ENCODE data around the gene FRG1. TPM values are rescaled to one million over a fixed set of nuclear protein-coding genes. Genes with fewer than 3 reads are reported as not detected.
"Not testable (repeated sequence)": the region's sequence is repeated elsewhere in the genome, so short reads cannot be mapped to it uniquely, and the experiment has no call there.

FRG1 gene
- total and polyA plus RNA-seq, 12 donors, result 21.5 to 44.7 (median 29.8) TPM

DNA sequence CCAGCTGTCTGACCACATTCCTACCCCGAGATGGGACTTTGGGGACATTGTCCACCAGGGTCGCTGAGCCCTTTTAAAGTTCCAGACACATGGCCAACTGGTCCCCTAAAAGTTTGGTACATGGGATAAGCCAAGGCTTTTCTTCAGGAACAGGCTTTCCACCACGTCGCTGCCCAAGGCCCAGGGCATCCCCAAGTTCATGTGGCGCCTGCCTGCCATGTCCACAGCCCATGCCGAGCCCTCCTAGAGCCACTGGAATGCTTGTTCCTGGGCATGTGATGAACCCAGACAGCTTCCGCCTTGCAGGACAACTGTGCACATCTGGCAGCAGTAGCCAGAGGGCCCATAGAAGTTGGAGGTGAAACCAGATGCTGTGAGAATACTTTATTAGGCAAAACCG, 41.3 kb downstream of the FRG1 start:
- peaks cover 0 to 6% (median 0%) of the 10 kb centered on the region in 7 donors for H3K27me3 ChIP-seq
- TF ChIP-seq, protein P1, sequence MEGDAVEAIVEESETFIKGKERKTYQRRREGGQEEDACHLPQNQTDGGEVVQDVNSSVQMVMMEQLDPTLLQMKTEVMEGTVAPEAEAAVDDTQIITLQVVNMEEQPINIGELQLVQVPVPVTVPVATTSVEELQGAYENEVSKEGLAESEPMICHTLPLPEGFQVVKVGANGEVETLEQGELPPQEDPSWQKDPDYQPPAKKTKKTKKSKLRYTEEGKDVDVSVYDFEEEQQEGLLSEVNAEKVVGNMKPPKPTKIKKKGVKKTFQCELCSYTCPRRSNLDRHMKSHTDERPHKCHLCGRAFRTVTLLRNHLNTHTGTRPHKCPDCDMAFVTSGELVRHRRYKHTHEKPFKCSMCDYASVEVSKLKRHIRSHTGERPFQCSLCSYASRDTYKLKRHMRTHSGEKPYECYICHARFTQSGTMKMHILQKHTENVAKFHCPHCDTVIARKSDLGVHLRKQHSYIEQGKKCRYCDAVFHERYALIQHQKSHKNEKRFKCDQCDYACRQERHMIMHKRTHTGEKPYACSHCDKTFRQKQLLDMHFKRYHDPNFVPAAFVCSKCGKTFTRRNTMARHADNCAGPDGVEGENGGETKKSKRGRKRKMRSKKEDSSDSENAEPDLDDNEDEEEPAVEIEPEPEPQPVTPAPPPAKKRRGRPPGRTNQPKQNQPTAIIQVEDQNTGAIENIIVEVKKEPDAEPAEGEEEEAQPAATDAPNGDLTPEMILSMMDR (IDR thresholded peaks at IDR 0.05), result no peak
- H3K27ac ChIP-seq, result no peak overlapping the region
- H3K9me3 ChIP-seq, result no peaks in the 10 kb centered on the region
- ATAC-seq (no peak), DNase-seq (no peak)
- no peaks in the 10 kb centered on the region for H3K4me1 ChIP-seq
- no peak overlapping the region for H3K4me3 ChIP-seq
- 83 to 87% methylated on average over 8 of the region's 8 CpGs for WGBS, 2 donors
- intact Hi-C loops (cut with DNase I), result no loop called here
- no peaks in the 10 kb centered on the region for H3K36me3 ChIP-seq

DNA sequence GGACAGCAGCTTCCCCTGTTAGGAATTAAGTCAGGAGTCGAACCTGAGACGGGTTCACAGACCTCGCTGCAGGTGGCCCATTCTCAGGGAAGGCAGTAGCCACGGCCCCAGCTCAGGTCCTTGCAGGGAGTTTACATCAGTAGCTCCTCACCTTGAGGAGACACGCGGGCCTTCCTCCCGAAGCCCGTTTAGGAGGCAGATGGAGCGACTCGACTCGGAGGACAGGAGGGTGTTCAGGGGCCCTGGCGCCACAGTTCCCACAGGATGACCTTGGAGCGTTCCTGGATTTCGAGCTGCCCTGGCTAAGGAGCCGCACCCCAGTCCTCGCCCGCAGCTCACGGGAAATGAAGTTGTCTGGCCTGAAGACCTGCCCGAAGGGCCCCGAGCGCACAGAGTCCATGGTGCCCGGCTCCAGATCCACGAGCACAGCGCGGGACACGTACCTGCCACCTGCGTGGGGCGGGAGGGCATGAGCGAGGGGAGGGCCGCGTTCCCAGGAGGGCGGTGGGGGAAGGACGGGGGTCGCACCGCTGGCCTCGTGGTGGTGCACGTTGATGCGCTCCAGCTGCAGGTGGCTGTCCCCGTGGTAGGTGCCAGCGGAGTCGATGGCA, 43.3 kb downstream of the FRG1 start:
- intact Hi-C loops (cut with DNase I); H3K27ac ChIP-seq; DNase-seq; H3K9me3 ChIP-seq; H3K4me1 ChIP-seq; ATAC-seq; H3K36me3 ChIP-seq; H3K4me3 ChIP-seq; H3K27me3 ChIP-seq: not testable (repeated sequence)
- WGBS, 2 donors, result 90 to 91% methylated on average over 19 to 35 of the region's 41 CpGs

DNA sequence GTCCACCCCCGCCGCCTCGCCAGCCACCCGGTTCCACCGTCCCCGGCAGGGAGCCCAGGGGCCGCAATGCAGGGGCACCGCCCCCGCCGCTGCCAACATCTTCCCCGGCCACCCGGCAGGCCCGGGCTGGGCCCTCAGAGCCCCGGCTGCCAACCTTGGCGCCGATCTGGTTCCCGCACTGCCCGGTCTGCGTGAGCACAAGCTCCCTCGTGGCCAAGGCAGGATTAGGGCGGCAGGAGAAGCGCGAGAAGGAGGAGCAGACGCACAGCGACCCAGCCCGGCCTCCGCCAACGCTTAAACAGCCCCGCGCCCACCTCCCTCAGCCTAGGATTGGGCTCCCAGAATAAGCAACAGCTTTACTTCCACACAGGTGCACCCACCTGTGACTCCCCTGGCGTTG, 44.0 kb downstream of the FRG1 start:
- 72 to 83% methylated on average over 5 to 29 of the region's 31 CpGs for WGBS, 2 donors
- DNase-seq; H3K9me3 ChIP-seq; H3K36me3 ChIP-seq; ATAC-seq; H3K27me3 ChIP-seq; intact Hi-C loops (cut with DNase I); H3K27ac ChIP-seq; H3K4me1 ChIP-seq; H3K4me3 ChIP-seq: not testable (repeated sequence)

DNA sequence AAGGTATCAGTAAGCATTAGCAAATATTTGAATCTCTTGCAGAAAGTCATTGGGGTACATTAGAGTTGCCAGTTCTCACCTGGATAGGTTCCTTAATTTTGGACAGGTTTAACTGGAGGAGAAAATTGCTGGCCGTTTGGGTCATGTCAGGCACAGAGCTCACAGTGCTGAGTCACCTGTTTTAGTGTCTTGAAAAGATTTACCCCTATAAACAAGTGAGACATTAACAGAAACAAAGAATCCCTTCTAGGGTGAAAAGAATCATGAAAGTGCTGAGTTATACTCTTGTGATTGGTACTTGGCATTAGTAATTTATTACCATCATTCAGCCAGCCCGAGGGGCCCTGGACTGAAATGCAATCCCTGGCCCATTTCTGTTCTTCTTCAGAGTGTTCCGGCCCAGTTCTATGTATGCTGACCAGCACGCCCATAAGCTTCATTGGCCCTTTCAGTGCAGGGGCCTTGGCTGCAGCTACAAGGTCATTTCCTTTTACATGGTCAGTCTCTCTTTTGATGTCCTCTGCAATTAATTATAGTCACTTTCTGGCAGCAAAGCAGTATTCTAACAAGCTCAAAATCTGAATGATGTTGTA, 45.1 kb downstream of the FRG1 start:
- H3K27ac ChIP-seq; H3K9me3 ChIP-seq; H3K36me3 ChIP-seq; DNase-seq; intact Hi-C loops (cut with DNase I); H3K4me3 ChIP-seq; ATAC-seq; H3K27me3 ChIP-seq; H3K4me1 ChIP-seq: not testable (repeated sequence)
- 43 to 66% methylated on average over 3 to 4 of the region's 4 CpGs for WGBS, 2 donors

DNA sequence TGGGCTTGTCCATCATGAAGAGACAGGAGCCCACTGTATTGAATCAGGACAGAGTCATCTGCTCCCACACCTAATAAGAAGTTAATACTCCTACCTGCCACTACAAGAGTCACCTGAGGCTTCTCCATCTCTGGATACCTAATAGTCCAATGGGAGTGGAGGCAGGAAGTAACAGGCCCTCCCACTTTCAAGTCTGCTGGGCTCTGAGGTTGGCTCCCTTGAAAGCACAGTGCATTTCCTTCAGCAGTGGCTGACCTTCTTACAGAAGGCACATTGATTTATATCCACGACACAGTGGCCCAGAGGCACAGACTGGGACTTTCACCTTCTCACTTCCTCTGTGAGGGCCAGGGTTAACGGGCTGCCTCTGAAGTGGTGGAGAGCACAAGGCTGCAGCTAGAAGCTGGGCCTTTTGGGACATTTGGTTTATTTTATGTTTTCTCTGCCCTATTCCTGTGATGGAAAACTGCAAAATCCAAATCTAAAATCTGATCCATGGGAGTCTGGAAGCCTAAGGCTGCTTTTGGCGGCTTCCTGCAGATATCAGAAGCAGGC, 48.3 kb downstream of the FRG1 start:
- TF ChIP-seq, protein P1 (IDR thresholded peaks at IDR 0.05), result no peak
- WGBS, 2 donors, result 66 to 67% methylated on average over 3 of the region's 3 CpGs
- Histone ChIP-seq H3K36me3 (no peaks in the 10 kb centered on the region), H3K9me3 (peaks cover 0 to 3% (median 0%) of the 10 kb centered on the region in 11 donors), H3K4me3 (no peak overlapping the region), H3K27ac (no peak overlapping the region), H3K4me1 (no peaks in the 10 kb centered on the region), H3K27me3 (peaks cover 0 to 9% (median 0%) of the 10 kb centered on the region in 7 donors)
- DNase-seq (no peak), ATAC-seq (no peak)
- intact Hi-C loops (cut with DNase I), result no loop called here

DNA sequence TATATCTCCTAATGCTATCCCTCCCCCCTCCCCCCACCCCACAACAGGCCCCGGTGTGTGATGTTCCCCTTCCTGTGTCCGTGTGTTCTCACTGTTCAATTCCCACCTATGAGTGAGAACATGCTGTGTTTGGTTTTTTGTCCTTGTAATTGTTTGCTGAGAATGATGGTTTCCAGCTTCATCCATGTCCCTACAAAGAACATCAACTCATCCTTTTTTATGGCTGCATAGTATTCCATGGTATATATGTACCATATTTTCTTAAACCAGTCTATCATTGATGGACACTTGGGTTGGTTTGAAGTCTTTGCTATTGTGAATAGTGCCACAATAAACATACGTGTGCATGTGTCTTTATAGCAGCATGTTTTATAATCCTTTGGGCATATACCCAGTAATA, 49.3 kb downstream of the FRG1 start:
- DNase-seq; intact Hi-C loops (cut with DNase I); H3K27ac ChIP-seq; H3K27me3 ChIP-seq; ATAC-seq; H3K36me3 ChIP-seq; H3K4me3 ChIP-seq; H3K9me3 ChIP-seq; H3K4me1 ChIP-seq: not testable (repeated sequence)
- 44 to 89% methylated on average over 2 to 3 of the region's 3 CpGs for WGBS, 2 donors

Other genes starting within 250 kb of the FRG1 start
- gene FRG2, start 86.4 kb downstream of the FRG1 start, total RNA-seq, result not detected
- gene FRG2, start 86.4 kb downstream of the FRG1 start, polyA plus RNA-seq, result not detected
- gene DBET, start 123.6 kb downstream of the FRG1 start, total RNA-seq, result not detected
- gene DBET, start 123.6 kb downstream of the FRG1 start, polyA plus RNA-seq, result not detected
- gene DUX4, start 232.9 kb downstream of the FRG1 start, total RNA-seq, result not detected
- not detected for gene DUX4, start 232.9 kb downstream of the FRG1 start, polyA plus RNA-seq